ENCODE data around the gene TWF2.

TWF2 gene

GRCh38 chr3:52184690-52185089 is 54.3 kb downstream of the TWF2 start:
- H3K4me3 ChIP-seq (ENCODE audit: low read depth, low read length): no peak overlapping the region
- H3K9ac ChIP-seq: no peak overlapping the region
- H3K27me3 ChIP-seq (ENCODE audit: control insufficient read depth, insufficient read depth, low read length): no peaks in the 10 kb centered on the region
- no peak overlapping the region for H3K27ac ChIP-seq
- TF ChIP-seq CTCF (IDR thresholded peaks at IDR 0.05): no peak
- peaks cover 36% of the 10 kb centered on the region for H3K4me1 ChIP-seq
- H3K36me3 ChIP-seq (ENCODE audit: control insufficient read depth, insufficient read depth, low read length): no peaks in the 10 kb centered on the region
- H3K79me2 ChIP-seq: no peaks in the 10 kb centered on the region
- no peak overlapping the region for H3K4me2 ChIP-seq (ENCODE audit: low read length)
- H2AFZ ChIP-seq: no peak overlapping the region
- H3K9me3 ChIP-seq (ENCODE audit: control insufficient read depth, low read length): no peaks in the 10 kb centered on the region

DNA sequence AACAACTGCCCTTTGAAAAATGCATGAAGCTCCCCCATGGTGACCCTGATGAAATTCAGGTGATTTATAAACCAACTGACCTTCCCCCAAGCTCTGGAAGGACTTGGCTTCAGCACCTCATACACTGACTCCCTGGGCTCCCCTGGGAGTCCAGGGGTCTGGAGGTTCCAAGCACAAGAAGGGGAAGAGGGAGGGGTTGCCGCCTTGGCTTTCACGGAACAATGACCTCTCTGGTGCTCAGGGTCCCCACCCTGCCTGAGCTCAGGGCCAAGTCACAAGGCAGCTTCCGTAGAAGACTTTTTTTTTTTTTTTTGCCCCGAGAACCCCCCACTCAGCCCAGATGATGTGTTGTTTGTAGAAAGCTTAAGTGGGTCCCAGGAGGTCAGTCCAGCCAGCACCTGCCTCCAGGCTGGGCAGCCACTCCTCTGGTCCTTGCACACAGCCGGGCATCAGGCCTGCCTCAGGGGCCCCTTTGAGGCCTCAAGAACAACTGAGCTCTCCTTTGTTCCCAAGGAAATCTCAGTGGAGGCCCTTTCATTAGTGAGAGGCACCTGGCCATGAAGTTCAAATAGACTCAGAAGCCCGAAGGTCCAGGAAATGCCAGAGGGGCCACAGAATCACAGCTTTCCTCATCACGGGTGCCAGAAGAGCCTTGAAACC is 55.0 kb downstream of the TWF2 start:
- Histone ChIP-seq H3K4me1 (peaks cover 28% of the 10 kb centered on the region), H3K9ac (no peak overlapping the region), H3K79me2 (no peaks in the 10 kb centered on the region), H3K27me3 (ENCODE audit: control insufficient read depth, insufficient read depth, low read length) (no peaks in the 10 kb centered on the region), H3K27ac (no peak overlapping the region), H3K36me3 (ENCODE audit: control insufficient read depth, insufficient read depth, low read length) (no peaks in the 10 kb centered on the region), H3K4me3 (ENCODE audit: low read depth, low read length) (no peak overlapping the region), H3K4me2 (ENCODE audit: low read length) (no peak overlapping the region), H2AFZ (no peak overlapping the region), H3K9me3 (ENCODE audit: control insufficient read depth, low read length) (no peaks in the 10 kb centered on the region)
- TF ChIP-seq CTCF (IDR thresholded peaks at IDR 0.05): no peak

DNA sequence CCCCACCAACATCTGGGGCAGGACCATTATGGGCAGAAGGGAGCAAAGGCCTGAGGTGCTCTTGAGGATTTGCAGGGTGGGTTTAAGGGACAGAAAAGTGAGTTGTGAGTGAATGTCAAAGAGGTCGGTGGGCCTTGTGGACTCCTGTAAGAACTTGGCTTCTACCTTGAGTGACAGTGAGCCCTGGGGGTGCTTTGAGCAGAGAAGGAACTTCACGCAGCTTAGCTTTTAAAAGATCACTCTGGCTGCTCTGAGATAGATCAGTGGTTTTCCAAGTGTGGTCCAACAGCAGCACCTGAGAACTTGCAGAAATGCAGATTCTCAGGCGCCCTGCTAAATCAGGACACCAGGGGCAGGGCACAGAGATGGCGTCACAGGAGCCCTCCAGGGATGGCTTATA is 56.3 kb downstream of the TWF2 start:
- H3K4me2 ChIP-seq (ENCODE audit: low read length): no peak overlapping the region
- no peaks in the 10 kb centered on the region for H3K79me2 ChIP-seq
- no peaks in the 10 kb centered on the region for H3K27me3 ChIP-seq (ENCODE audit: control insufficient read depth, insufficient read depth, low read length)
- peaks cover 17% of the 10 kb centered on the region for H3K4me1 ChIP-seq
- H3K9me3 ChIP-seq (ENCODE audit: control insufficient read depth, low read length): no peaks in the 10 kb centered on the region
- no peak overlapping the region for H3K4me3 ChIP-seq (ENCODE audit: low read depth, low read length)
- no peaks in the 10 kb centered on the region for H3K36me3 ChIP-seq (ENCODE audit: control insufficient read depth, insufficient read depth, low read length)
- no peak overlapping the region for H3K9ac ChIP-seq
- no peak overlapping the region for H3K27ac ChIP-seq
- TF ChIP-seq CTCF (IDR thresholded peaks at IDR 0.05): no peak
- H2AFZ ChIP-seq: no peak overlapping the region

DNA sequence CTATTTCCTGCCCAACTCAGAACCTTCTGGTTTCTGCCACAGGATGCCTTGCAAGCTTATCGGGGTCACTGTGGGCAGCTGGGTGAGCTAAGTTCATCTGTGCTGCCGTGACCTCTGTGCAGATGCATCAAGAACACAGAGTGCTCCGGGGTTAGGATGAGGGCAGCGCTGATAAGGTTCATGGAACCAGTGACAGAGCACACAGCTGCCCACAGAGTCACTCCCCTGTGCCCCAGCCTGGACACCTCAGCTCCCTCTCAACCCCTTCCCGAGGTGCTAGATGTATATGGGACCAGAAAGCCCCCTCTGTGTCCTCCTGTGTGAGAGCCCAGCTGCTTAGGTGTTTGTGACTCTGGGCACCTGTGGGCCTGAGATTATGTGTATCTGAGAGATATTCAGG is 56.8 kb downstream of the TWF2 start:
- no peak for TF ChIP-seq CTCF (IDR thresholded peaks at IDR 0.05)
- Histone ChIP-seq H3K27ac (peak overlapping the region; percentile 68), H3K4me1 (peaks cover 17% of the 10 kb centered on the region), H3K9me3 (ENCODE audit: control insufficient read depth, low read length) (no peaks in the 10 kb centered on the region), H3K27me3 (ENCODE audit: control insufficient read depth, insufficient read depth, low read length) (no peaks in the 10 kb centered on the region), H3K4me2 (ENCODE audit: low read length) (no peak overlapping the region), H3K4me3 (ENCODE audit: low read depth, low read length) (no peak overlapping the region), H2AFZ (peak overlapping the region; percentile 83), H3K36me3 (ENCODE audit: control insufficient read depth, insufficient read depth, low read length) (no peaks in the 10 kb centered on the region), H3K79me2 (no peaks in the 10 kb centered on the region), H3K9ac (no peak overlapping the region)

DNA sequence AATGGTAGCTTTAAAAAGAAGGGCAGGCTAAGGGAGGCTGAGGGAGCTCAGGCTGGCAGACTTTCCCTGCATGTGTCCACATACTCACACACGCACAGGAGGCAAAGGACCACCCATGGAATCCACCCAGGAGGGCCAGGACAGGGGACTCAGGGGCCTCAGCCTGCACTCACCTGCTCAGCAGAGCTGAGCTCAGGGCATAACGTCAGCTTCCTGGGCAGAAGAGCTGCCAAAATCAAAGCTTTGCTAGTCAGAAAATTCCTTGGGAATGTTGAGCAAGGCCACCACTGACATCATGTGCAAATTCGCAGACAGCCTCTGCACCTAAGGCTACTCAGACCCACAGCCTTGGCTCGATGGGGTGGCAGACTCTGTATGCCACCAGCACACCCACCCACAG is 57.4 kb downstream of the TWF2 start:
- H3K27ac ChIP-seq: peak overlapping the region; percentile 68
- no peak overlapping the region for H3K4me3 ChIP-seq (ENCODE audit: low read depth, low read length)
- peaks cover 17% of the 10 kb centered on the region for H3K4me1 ChIP-seq
- no peaks in the 10 kb centered on the region for H3K27me3 ChIP-seq (ENCODE audit: control insufficient read depth, insufficient read depth, low read length)
- H3K36me3 ChIP-seq (ENCODE audit: control insufficient read depth, insufficient read depth, low read length): no peaks in the 10 kb centered on the region
- H2AFZ ChIP-seq: peak overlapping the region; percentile 83
- no peak overlapping the region for H3K4me2 ChIP-seq (ENCODE audit: low read length)
- H3K9me3 ChIP-seq (ENCODE audit: control insufficient read depth, low read length): no peaks in the 10 kb centered on the region
- H3K79me2 ChIP-seq: no peaks in the 10 kb centered on the region
- H3K9ac ChIP-seq: peak overlapping the region; percentile 11
- no peak for TF ChIP-seq CTCF (IDR thresholded peaks at IDR 0.05)
